Adrenal gland (tissue), 5 donors: Measurements from ENCODE around the gene VCX3A.

Source experiments
- CTCF ChIP-seq, 6 experiments: fragments of 450-650 bp in 4 of 6; fragments of 200-600 bp in 2 of 6; sonication (generic) in 1 of 6; IDR thresholded peaks; 1 replicate in 5 of 6; 2 replicates in 1 of 6; pipeline versions ENCODE4 v1.5.1 to v1.8.0; 2016 to 2021; ENCODE audit warnings: antibody characterized with exemption in 6 of 6, mild to moderate bottlenecking in 2 of 6, moderate library complexity in 1 of 6
- POLR2A ChIP-seq, 2 donors: fragments of 450-650 bp; IDR thresholded peaks; one replicate each; pipeline ENCODE4 v1.6.1; 2017; ENCODE audit warnings: antibody characterized with exemption in 2 of 2, mild to moderate bottlenecking in 2 of 2, moderate library complexity in 1 of 2
- donor health status: DM: no; HTN: no; CAD: no.

- no peak for TF ChIP-seq CTCF (IDR thresholded peaks at IDR 0.05)
- no peak for TF ChIP-seq POLR2A (IDR thresholded peaks at IDR 0.05)
Measured at GRCh38 chrX:6574762-6575161, 39.8 kb upstream of the VCX3A start.
